GM19238 (cell line): ENCODE measurements around the gene FXN.
"Not testable (repeated sequence)": the region's sequence is repeated elsewhere in the genome, so short reads cannot be mapped to it uniquely, and the experiment has no call there.

Experiments used
- DNase-seq: peaks from one replicate; pipeline ENCODE4 v3.0.0; 2011; ENCODE audit warnings: low spot score; ENCODE audit not compliant: insufficient read length

The FXN gene

GRCh38 chr9:69023650-69024049 lies 11.9 kb upstream of the FXN start:
- no peak for DNase-seq

GRCh38 chr9:69027355-69028097 lies 8.0 kb upstream of the FXN start:
- peak; percentile 35 for DNase-seq

DNA sequence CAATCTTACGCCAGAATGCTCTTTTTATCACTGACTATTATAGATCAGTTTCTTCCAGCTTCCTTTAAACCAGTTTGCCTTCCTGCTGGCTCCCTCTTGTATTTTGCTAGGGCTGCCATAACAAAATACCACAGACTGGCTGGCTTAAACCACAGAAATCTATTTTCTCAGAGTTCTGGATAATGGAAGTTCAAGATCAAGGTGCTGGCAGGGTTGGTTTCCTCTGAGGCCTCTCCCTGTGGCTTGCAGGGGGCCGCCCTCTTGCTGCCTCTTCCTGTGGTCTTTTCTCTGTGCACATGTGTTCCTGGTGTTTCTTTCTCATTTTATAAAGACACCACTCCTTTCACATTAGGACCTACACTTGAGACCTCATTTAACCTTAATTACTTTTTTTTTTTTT lies 6.8 kb upstream of the FXN start:
- no peak for DNase-seq

GRCh38 chr9:69029535-69029934 lies 6.0 kb upstream of the FXN start:
- DNase-seq = no peak

DNA sequence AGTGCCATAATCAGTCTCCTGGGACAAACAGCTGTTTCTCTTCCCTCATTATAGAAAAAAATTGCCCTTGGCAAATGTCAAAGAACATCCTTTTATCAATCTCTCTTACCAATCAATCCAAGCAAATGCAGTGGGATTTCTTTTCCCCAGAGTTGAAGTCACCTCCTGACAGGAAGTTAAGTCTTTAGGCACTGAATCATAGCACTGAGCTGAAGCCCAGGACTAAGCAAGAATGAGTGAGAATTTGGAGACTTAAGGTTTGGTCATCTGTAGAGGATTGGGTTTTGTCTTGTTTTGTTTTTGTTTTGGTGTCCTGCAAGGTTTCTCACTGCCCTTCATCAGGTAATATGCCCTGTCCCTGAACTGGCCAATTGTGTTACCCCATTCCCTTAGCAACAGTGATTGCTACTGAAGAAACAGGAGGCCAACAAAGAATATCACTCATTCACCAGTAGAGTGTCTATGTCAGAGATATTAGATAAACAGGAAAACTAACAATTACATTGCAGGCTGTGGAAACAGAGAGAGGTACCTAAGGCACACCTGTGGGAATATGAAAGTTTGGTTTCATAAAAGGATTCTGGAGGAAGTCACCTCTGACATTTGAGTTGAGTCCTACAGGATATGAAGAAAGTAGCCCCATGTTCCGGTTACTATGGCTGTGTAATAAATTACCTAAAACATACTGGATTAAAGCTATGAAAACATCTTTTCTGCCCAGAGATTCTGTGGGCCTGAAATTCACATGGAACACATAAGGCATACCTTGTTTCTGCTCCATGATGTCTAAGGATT lies 4.5 kb upstream of the FXN start:
- no peak for DNase-seq

- DNase-seq = no peak
Observed at GRCh38 chr9:69034071-69034470, 1.5 kb upstream of the FXN start.

DNA sequence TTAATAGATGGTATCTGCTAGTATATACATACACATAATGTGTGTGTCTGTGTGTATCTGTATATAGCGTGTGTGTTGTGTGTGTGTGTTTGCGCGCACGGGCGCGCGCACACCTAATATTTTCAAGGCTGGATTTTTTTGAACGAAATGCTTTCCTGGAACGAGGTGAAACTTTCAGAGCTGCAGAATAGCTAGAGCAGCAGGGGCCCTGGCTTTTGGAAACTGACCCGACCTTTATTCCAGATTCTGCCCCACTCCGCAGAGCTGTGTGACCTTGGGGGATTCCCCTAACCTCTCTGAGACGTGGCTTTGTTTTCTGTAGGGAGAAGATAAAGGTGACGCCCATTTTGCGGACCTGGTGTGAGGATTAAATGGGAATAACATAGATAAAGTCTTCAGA lies 757 bp downstream of the FXN start:
- no peak for DNase-seq

DNA sequence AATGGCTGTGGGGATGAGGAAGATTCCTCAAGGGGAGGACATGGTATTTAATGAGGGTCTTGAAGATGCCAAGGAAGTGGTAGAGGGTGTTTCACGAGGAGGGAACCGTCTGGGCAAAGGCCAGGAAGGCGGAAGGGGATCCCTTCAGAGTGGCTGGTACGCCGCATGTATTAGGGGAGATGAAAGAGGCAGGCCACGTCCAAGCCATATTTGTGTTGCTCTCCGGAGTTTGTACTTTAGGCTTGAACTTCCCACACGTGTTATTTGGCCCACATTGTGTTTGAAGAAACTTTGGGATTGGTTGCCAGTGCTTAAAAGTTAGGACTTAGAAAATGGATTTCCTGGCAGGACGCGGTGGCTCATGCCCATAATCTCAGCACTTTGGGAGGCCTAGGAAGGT lies 1.2 kb downstream of the FXN start:
- no peak for DNase-seq

DNA sequence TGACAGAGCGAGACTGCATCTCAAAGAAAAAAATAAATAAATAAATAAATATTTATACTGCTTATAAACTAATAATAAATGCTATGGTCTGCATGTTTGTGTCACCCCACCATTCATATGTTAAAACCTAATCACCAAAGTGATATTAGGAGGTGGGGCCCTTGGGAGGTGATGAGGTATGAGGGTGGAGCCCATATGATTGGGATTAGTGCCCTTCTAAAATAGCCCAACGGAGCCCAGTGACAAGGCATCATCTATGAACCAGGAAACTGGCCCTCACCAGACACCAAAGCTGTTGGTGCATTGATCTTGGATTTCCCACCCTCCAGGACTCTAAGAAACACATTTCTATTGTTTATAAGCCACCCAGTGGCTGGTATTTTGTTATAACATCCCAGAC lies 5.1 kb downstream of the FXN start:
- no peak for DNase-seq

- DNase-seq = no peak
Observed at GRCh38 chr9:69044240-69045219, 9.0 kb downstream of the FXN start.

DNA sequence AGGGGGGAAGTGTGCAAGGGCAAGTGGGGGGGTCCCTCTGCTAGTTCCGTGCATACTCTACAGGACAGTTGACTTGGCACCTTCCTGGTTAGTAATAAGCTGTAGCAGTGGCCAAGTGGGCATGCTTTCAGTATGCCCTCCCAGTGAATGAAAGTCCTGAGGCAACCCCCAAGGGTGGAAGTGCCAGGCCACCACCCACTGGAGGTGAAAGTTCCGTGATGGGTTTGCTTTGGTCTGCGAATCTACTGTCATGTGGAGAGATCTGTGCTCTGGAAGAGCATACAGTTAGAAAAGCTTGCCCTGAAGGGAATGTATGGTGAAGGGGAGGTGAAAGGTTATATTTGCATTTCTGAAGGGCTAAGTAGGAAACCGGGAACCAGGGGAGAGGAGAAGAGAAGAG lies 10.3 kb downstream of the FXN start:
- DNase-seq = no peak

DNA sequence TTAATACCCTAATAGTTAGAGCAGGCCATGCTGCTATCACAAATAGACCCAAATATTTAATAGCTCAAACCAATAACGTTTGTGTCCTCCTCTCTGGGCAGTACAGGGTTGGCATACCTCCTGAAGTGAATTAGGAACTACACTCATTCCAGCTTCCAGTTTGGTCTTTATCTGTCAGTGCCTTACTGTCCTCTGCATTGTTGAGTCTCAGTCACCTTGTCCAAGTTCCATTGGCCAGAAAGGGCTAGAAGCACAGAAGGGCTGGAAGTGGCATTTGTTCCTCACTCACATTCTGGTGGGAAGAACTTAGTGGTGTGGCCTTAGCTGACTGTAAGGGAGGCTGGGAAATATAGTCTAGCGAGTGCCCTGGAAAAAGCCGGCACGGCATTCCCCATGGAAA lies 11.2 kb downstream of the FXN start:
- DNase-seq = no peak

DNA sequence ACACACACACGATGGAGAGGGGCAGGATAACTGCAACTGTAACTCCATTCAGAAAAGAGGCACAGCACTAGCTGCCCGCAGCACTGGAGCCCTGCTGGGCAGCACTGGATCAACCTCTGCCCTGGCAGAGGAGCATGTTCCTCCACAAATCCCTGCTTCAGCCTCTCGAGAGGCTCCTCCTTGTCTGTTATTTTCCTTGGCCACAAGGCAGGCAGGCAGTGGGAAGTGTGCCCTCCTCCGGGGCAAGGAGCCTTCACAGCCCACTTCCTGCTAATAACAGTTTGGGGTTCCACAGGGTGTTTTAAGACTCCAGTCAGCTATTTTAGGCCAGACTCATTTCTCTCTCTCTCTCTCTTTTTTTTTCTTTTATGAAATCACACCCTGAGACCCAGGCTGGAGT lies 11.8 kb downstream of the FXN start:
- DNase-seq = no peak

DNA sequence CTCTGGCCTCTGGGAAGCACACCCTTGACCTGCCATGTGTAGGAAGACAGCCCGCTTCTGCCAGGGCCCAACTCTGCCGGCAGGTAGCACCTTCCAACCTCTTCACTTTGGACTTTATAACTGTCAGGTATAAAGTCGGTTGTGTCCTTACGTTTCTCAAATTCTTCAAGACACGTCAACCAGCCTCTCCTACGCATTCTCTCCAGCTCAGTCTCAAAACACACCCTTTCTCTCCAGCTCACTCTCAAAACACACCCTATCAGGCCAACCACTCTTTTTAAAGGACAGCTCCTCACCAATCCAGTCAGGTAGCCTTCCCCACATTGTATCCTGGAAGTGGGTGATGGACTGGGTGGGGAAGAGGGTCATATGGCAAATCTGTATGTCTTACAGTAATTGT lies 13.5 kb downstream of the FXN start:
- DNase-seq = no peak

DNA sequence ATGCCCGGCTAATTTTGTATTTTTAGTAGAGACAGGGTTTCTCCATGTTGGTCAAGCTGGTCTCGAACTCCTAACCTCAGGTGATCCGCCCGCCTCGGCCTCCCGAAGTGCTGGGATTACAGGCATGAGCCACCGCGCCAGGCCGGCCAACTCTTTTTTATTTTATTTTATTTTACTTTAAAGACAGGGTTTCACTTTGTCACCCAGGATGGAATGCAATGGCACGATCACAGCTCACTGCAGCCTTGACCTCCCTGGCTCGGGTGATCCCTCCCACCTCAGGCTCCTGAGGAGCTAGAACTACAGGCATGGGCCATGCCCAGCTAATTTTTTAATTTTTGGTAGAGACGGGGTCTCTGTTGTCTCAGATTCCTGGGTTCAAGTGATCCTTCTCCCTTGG lies 15.4 kb downstream of the FXN start:
- DNase-seq = not testable (repeated sequence)

DNA sequence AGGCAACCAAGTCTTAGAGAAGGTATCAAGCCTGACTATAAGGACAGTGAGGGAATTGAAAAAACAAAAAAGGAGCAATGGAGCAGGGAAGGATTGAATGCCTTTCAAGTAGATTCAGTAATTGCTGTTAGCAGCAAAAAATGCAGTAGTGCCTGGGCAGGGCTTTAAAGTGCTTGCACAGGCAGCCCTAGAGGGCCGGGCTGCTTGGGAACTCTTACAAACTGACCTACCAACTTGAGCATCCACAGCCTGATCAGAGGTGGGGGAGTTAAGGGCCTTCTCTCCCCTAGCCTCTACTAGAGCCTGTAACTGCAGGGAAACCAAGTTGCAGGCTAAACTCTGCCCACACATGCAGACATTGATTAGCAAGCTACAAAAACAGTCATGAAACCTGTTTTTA lies 19.4 kb downstream of the FXN start:
- DNase-seq = no peak

DNA sequence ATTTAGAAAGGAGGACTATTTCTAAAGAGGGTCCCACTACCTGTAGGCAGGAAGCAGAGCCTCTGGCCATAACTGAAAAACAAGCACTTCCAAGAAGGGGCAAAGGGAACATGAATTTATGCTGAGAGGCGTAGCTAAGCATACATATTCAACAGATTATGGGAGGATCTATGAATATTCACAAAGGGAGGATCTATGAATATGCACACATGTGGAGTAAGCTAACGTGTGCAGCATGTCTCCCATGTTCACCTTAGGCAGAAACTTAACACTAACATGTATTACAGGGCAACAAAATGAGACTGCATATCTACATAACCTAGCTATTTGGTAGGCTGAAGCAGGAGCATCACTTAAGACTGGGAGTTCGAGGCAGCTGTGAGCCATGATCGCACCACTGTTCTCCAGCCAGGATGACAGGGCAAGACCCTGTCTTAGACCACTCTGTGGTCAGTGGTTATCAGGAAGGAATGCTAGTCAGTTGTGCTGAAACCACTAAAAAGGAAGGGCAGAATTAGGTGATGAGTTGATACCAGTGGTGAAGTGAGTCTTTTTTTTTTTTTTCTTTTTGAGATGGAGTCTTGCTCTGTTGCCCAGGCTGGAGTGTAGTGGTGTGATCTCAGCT lies 20.8 kb downstream of the FXN start:
- DNase-seq = no peak

DNA sequence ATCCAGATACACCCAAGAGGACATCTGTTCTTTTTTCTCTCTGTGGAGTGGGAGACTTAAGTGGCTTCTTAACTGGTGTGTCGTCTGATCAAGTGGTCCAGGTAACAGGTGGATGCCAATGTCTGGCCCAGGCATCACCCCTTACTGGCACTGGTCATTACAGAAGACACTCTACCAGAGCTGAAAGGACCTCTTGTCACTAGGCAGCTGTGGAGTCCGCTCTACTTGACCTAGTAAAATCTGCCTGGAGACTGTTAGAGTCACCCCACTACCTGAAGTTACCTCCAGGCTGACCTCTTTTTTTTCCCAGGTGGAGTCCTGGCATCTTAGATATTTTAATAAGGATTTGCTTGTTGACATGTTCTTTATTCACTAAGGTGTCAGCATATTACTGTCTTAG lies 22.5 kb downstream of the FXN start:
- DNase-seq = no peak

DNA sequence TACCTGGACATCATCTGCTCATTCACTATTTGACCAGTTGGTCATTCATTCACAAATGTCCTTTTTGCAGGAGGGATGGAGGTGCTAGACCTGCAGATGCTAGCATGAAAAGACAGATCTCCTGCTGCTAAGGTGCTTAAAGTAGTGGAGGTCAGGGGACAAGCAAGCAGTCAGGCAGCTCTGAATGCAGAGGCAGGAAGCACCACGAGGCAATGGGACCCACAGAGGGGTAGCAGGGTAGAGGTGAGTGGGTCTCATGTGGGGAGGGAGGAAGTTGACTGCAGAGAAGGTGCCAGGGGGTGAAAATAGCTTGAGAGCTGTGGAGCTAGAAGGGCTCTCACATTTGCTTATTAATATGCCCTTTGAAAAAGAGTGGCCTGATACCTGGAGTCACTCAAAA lies 25.2 kb downstream of the FXN start:
- DNase-seq = no peak

- no peak for DNase-seq
Observed at GRCh38 chr9:69062195-69062594, 26.6 kb downstream of the FXN start.

GRCh38 chr9:69063839-69064238 lies 28.3 kb downstream of the FXN start:
- no peak for DNase-seq
